H1 (cell line): ENCODE measurements around the gene IWS1. TPM values are rescaled to one million over a fixed set of nuclear protein-coding genes. Genes with fewer than 3 reads are reported as not detected.

Experiments
- CTCF ChIA-PET: fragments of 300-600 bp; sonication (Branson Sonifier 250); formaldehyde crosslinking; loops from one replicate; lab custom pipeline; 2021; ENCODE audit not compliant: partially characterized antibody; lab: Charles Lee
- POLR2A ChIA-PET: fragments of 300-600 bp; sonication (Branson Sonifier 250); formaldehyde crosslinking; loops from one replicate; lab custom pipeline; 2021; ENCODE audit warnings: inconsistent platforms; ENCODE audit not compliant: partially characterized antibody; lab: Charles Lee
- DNase-seq, 2 experiments: peaks; one replicate each; pipeline versions ENCODE4 v3.0.0 to v3.0.0-alpha.2; 2010 to 2022; ENCODE audit warnings: low spot score in 2 of 2, low read depth in 1 of 2, mixed read lengths in 1 of 2
- FAIRE-seq: peaks from 2 replicates; lab custom pipeline; 2011; peaks lifted over from hg19 to GRCh38; lab: Jason Lieb, UNC
- H2AFZ ChIP-seq: 2 replicates; pipeline ENCODE4 v1.8.1; 2012; ENCODE audit warnings: low read length, inconsistent platforms
- H2AK5ac ChIP-seq: 2 replicates; pipeline ENCODE4 v1.6.1; 2013; ENCODE audit warnings: low read depth, low read length
- H2BK120ac ChIP-seq: replicated peaks from 2 replicates; pipeline ENCODE3; 2013; ENCODE audit warnings: low read depth, low read length, inconsistent platforms
- H2BK12ac ChIP-seq: 2 replicates; pipeline ENCODE4 v1.6.1; 2013; ENCODE audit warnings: low read depth, low read length
- H2BK15ac ChIP-seq: 2 replicates; pipeline ENCODE4 v1.6.1; 2013; ENCODE audit warnings: low read length
- H2BK20ac ChIP-seq: 2 replicates; pipeline ENCODE4 v1.6.1; 2013; ENCODE audit warnings: low read length
- H2BK5ac ChIP-seq: 2 replicates; pipeline ENCODE4 v1.6.1; 2013; ENCODE audit warnings: low read depth, low read length
- H3K14ac ChIP-seq: 2 replicates; pipeline ENCODE4 v1.6.1; 2013; ENCODE audit warnings: inconsistent platforms; ENCODE audit not compliant: insufficient read length
- H3K18ac ChIP-seq: 2 replicates; pipeline ENCODE4 v1.6.1; 2013; ENCODE audit warnings: low read length; ENCODE audit errors: extremely low read depth
- H3K23ac ChIP-seq: 2 replicates; pipeline ENCODE4 v1.6.1; 2013; ENCODE audit warnings: inconsistent platforms; ENCODE audit not compliant: insufficient read length
- H3K23me2 ChIP-seq: 2 replicates; pipeline ENCODE4 v1.6.1; 2013; ENCODE audit warnings: low read depth, low read length
- H3K27ac ChIP-seq: 2 replicates; pipeline ENCODE4 v1.6.1; 2011; ENCODE audit warnings: low read depth, low read length, inconsistent platforms
- H3K27me3 ChIP-seq, 4 experiments: replicated peaks in 1 of 4; 1 replicate in 1 of 4; 2 replicates in 3 of 4; pipeline versions ENCODE4 v1.6.1 to v1.8.1; 2011 to 2013; ENCODE audit warnings: low read length in 3 of 4, mild to moderate bottlenecking in 3 of 4, inconsistent platforms in 2 of 4, mixed read lengths in 2 of 4, moderate library complexity in 1 of 4; ENCODE audit not compliant: control insufficient read depth in 3 of 4, insufficient read depth in 3 of 4; ENCODE audit errors: extremely low read depth in 1 of 4
- H3K36me3 ChIP-seq, 4 experiments: 2 replicates each; pipeline versions ENCODE4 v1.6.1 to v1.8.1; 2011 to 2013; ENCODE audit warnings: mild to moderate bottlenecking in 4 of 4, low read length in 3 of 4, moderate library complexity in 2 of 4, control low read depth in 1 of 4, inconsistent platforms in 1 of 4; ENCODE audit not compliant: insufficient read depth in 4 of 4, control insufficient read depth in 2 of 4
- H3K4ac ChIP-seq: replicated peaks from 2 replicates; pipeline ENCODE3; 2013; ENCODE audit warnings: low read length, low read depth, mixed read lengths, inconsistent platforms; ENCODE audit not compliant: insufficient read length
- H3K4me1 ChIP-seq, 4 experiments: replicated peaks in 1 of 4; 1 replicate in 1 of 4; 2 replicates in 3 of 4; pipeline versions ENCODE4 v1.6.1 to v1.8.1; 2011 to 2013; ENCODE audit warnings: low read length in 3 of 4, inconsistent platforms in 2 of 4, mixed read lengths in 1 of 4; ENCODE audit not compliant: insufficient read depth in 4 of 4, control insufficient read depth in 3 of 4
- H3K4me2 ChIP-seq, 2 experiments: 2 replicates each; pipeline versions ENCODE4 v1.6.1 to v1.8.1; 2011 to 2013; ENCODE audit warnings: low read depth in 2 of 2, low read length in 2 of 2, control low read depth in 1 of 2, inconsistent platforms in 1 of 2, mild to moderate bottlenecking in 1 of 2; ENCODE audit not compliant: insufficient read depth in 1 of 2
- H3K4me3 ChIP-seq, 4 experiments: fragments of 200-600, 300-600 bp in 1 of 4; sonication (generic), shearing (Covaris generic), sonication (Bioruptor Twin) in 1 of 4; 2 replicates each; pipeline versions ENCODE4 v1.5.1 to v1.8.1; 2011 to 2016; ENCODE audit warnings: low read length in 4 of 4, low read depth in 3 of 4, control low read depth in 2 of 4, inconsistent platforms in 2 of 4, mild to moderate bottlenecking in 2 of 4, mixed read lengths in 1 of 4, moderate library complexity in 1 of 4; ENCODE audit not compliant: insufficient read depth in 2 of 4; ENCODE audit errors: extremely low read depth in 1 of 4
- H3K56ac ChIP-seq: replicated peaks from 2 replicates; pipeline ENCODE3; 2013; ENCODE audit warnings: low read depth, mild to moderate bottlenecking, mixed read lengths, low read length, inconsistent platforms; ENCODE audit not compliant: insufficient read length
- H3K79me1 ChIP-seq: 2 replicates; pipeline ENCODE4 v1.6.1; 2013; ENCODE audit warnings: low read depth, low read length, control low read depth
- H3K79me2 ChIP-seq, 2 experiments: 2 replicates each; pipeline versions ENCODE4 v1.6.1 to v1.8.1; 2012 to 2013; ENCODE audit warnings: low read length in 2 of 2, mild to moderate bottlenecking in 2 of 2, inconsistent platforms in 1 of 2; ENCODE audit not compliant: insufficient read depth in 2 of 2, control insufficient read depth in 1 of 2
- H3K9ac ChIP-seq, 4 experiments: replicated peaks in 1 of 4; 1 replicate in 1 of 4; 2 replicates in 3 of 4; pipeline versions ENCODE4 v1.6.1 to v1.8.1; 2011 to 2013; ENCODE audit warnings: low read depth in 3 of 4, low read length in 3 of 4, control low read depth in 2 of 4, mild to moderate bottlenecking in 2 of 4, moderate library complexity in 2 of 4, inconsistent platforms in 1 of 4; ENCODE audit errors: extremely low read depth in 1 of 4
- H3K9me3 ChIP-seq, 2 experiments: 2 replicates each; pipeline versions ENCODE4 v1.6.1 to v1.8.1; 2012 to 2013; ENCODE audit warnings: mild to moderate bottlenecking in 2 of 2, moderate library complexity in 2 of 2, control low read depth in 1 of 2, inconsistent platforms in 1 of 2, low read depth in 1 of 2, low read length in 1 of 2, mixed read lengths in 1 of 2; ENCODE audit not compliant: insufficient read depth in 2 of 2
- H4K20me1 ChIP-seq, 2 experiments: replicated peaks in 1 of 2; 2 replicates each; pipeline versions ENCODE3 to v1.8.1; 2011 to 2013; ENCODE audit warnings: inconsistent platforms in 2 of 2, low read length in 2 of 2, mild to moderate bottlenecking in 1 of 2; ENCODE audit not compliant: insufficient read depth in 2 of 2, control insufficient read depth in 1 of 2
- H4K5ac ChIP-seq: 2 replicates; pipeline ENCODE4 v1.6.1; 2013; ENCODE audit warnings: low read length, low read depth, mixed read lengths, inconsistent platforms; ENCODE audit not compliant: insufficient read length
- H4K8ac ChIP-seq: 2 replicates; pipeline ENCODE4 v1.8.0; 2013; ENCODE audit warnings: mild to moderate bottlenecking, moderate library complexity, low read length, inconsistent platforms; ENCODE audit not compliant: insufficient read depth; ENCODE audit errors: extremely low read depth
- H4K91ac ChIP-seq: replicated peaks from 2 replicates; pipeline ENCODE3; 2013; ENCODE audit warnings: low read length, mixed read lengths, inconsistent platforms; ENCODE audit not compliant: insufficient read length
- BCL11A ChIP-seq, 2 experiments: IDR thresholded peaks; one replicate each; pipeline ENCODE4 v1.6.1; 2011; ENCODE audit warnings: low read depth in 2 of 2, low read length in 2 of 2, mild to moderate bottlenecking in 2 of 2
- BRCA1 ChIP-seq: IDR thresholded peaks from 2 replicates; pipeline ENCODE4 v1.6.1; 2012; ENCODE audit warnings: low read depth, low read length, improper control_type of control experiment
- CTBP2 ChIP-seq: IDR thresholded peaks from 2 replicates; pipeline ENCODE4 v1.7.0; 2011; ENCODE audit warnings: borderline replicate concordance, mild to moderate bottlenecking, moderate library complexity, mixed read lengths, low read length; ENCODE audit not compliant: insufficient read depth, insufficient read length
- WGBS, 2 experiments: shearing (Covaris generic) in 1 of 2; methylation state at CpG; one replicate each; pipeline versions ENCODE4 v1.1.6 to v1.1.7; 2013 to 2015; ENCODE audit warnings: low lambda C conversion rate in 2 of 2, mixed read lengths in 2 of 2, inconsistent platforms in 1 of 2, low coverage in 1 of 2, missing lambda C conversion rate in 1 of 2; ENCODE audit not compliant: insufficient replicate concordance in 2 of 2, insufficient coverage in 1 of 2, insufficient read length in 1 of 2; ENCODE audit errors: extremely low coverage in 1 of 2, missing lambda C conversion rate in 1 of 2; 5-methylcytosine and 5-hydroxymethylcytosine counted together
- polyA plus RNA-seq, 7 experiments: library from polyadenylated mRNA; depleted of rRNA in 3 of 7; stranded (reverse) in 5 of 7; unstranded in 2 of 7; fragments of >200 nt in 5 of 7; fragments of 200-250 nt in 2 of 7; gene quantifications; 1 replicate in 5 of 7; 2 replicates in 1 of 7; 4 replicates in 1 of 7; pipeline versions ENCODE4 v1.2.1 to v1.2.3, GENCODE V29; 2011 to 2013; ENCODE audit warnings: missing spikeins in 2 of 7, mixed read lengths in 2 of 7
- total RNA-seq: library from RNA; stranded (reverse); fragmentation: NEBNext Ultra II Directional; extraction: Animal tissue kit (Norgen Biotek cat#: 25700); gene quantifications from 2 replicates; pipeline ENCODE4 v1.2.1, GENCODE V29; 2021

Gene IWS1
- total and polyA plus RNA-seq, 2 of the 8 experiments (the other 6 are each of a cell fraction or from before 2014, with no cell fraction given) = 18.4 to 64.8 TPM

- H2AK5ac ChIP-seq = no peak overlapping the region
- no peak overlapping the region for H2BK120ac ChIP-seq
- H4K20me1 ChIP-seq = no peaks in the 10 kb centered on the region
- H4K5ac ChIP-seq = no peak overlapping the region
- no peak overlapping the region for H3K4me2 ChIP-seq
- H4K8ac ChIP-seq = no peak overlapping the region
- no peak overlapping the region for H3K23ac ChIP-seq
- ChIA-PET CTCF (interaction anchor here (0.5 to 1.4 kb wide), 3 partner anchors 49 to 253 kb away, joined by 3 to 4 read pairs (median 3); no protein-coding TSS in a partner anchor), POLR2A (interaction anchor here (1.4 kb wide), 1 partner anchor 16 kb away, joined by 4 read pairs; the partner anchor contains the start of gene IWS1)
- no peak overlapping the region for H3K9ac ChIP-seq
- no peak overlapping the region for H2BK15ac ChIP-seq
- H3K27me3 ChIP-seq = no peaks in the 10 kb centered on the region
- H2BK20ac ChIP-seq = no peak overlapping the region
- H3K27ac ChIP-seq = no peak overlapping the region
- H3K79me2 ChIP-seq = no peaks in the 10 kb centered on the region
- H2BK5ac ChIP-seq = no peak overlapping the region
- no peak overlapping the region for H3K4ac ChIP-seq
- H3K36me3 ChIP-seq = no peaks in the 10 kb centered on the region
- FAIRE-seq (no peak), DNase-seq (no peak)
- no peaks in the 10 kb centered on the region for H3K9me3 ChIP-seq
- no peak overlapping the region for H3K14ac ChIP-seq
- H3K4me3 ChIP-seq = no peak overlapping the region
- no peak overlapping the region for H2BK12ac ChIP-seq
- no peak overlapping the region for H3K56ac ChIP-seq
- 77% methylated on average over 7 of the region's 7 CpGs; no CpG with 5 or more reads in 1 of the 2 experiments for WGBS, 2 experiments
- H2AFZ ChIP-seq = no peak overlapping the region
- H3K4me1 ChIP-seq = no peaks in the 10 kb centered on the region
- H3K23me2 ChIP-seq = peaks cover 3% of the 10 kb centered on the region; the same call in 1 of the 2 replicates
- no peaks in the 10 kb centered on the region for H3K79me1 ChIP-seq
- H3K18ac ChIP-seq = no peak overlapping the region
- no peak overlapping the region for H4K91ac ChIP-seq
- TF ChIP-seq CTBP2 (no peak), BCL11A (IDR thresholded peaks at IDR 0.05; ENCODE audit: low read depth in 2 of 2, low read length in 2 of 2) (no peak), BRCA1 (no peak)
These were observed 15.5 kb upstream of the IWS1 start for GRCh38 chr2:127541809-127542208.
